ENCODE data around the gene CSTF1. TPM values are rescaled to one million over a fixed set of nuclear protein-coding genes. Genes with fewer than 3 reads are reported as not detected.

CSTF1 gene
- total RNA-seq, 4 donors from 2014 or later, result 28.6 to 38.3 (median 31.2) TPM

GRCh38 chr20:56429502-56429901, 37.1 kb downstream of the CSTF1 start:
- Histone ChIP-seq H3K4me3 (no peak overlapping the region), H3K27me3 (no peaks in the 10 kb centered on the region), H3K9me3 (no peaks in the 10 kb centered on the region), H3K36me3 (no peaks in the 10 kb centered on the region), H3K27ac (no peak overlapping the region), H3K4me1 (peaks cover 20% of the 10 kb centered on the region)
- WGBS, result 65% methylated on average over 6 of the region's 6 CpGs
- TF ChIP-seq EP300 (IDR thresholded peaks at IDR 0.05), result no peak
- no peak for TF ChIP-seq POLR2AphosphoS5 (IDR thresholded peaks at IDR 0.05)
- TF ChIP-seq CTCF (IDR thresholded peaks at IDR 0.05), result no peak
- no peak for TF ChIP-seq POLR2A (IDR thresholded peaks at IDR 0.05)
- DNase-seq (ENCODE audit: low spot score in 2 of 2), result peak in 1 of 2 donors; percentile 6

- DNase-seq (ENCODE audit: low spot score in 2 of 2), result no peak
- WGBS, result 60% methylated on average over 4 of the region's 4 CpGs
- Histone ChIP-seq H3K36me3 (no peaks in the 10 kb centered on the region), H3K4me3 (no peak overlapping the region), H3K27ac (no peak overlapping the region), H3K27me3 (no peaks in the 10 kb centered on the region), H3K4me1 (peaks cover 20% of the 10 kb centered on the region), H3K9me3 (no peaks in the 10 kb centered on the region)
- no peak for TF ChIP-seq POLR2AphosphoS5 (IDR thresholded peaks at IDR 0.05)
- no peak for TF ChIP-seq EP300 (IDR thresholded peaks at IDR 0.05)
- no peak for TF ChIP-seq POLR2A (IDR thresholded peaks at IDR 0.05)
- no peak for TF ChIP-seq CTCF (IDR thresholded peaks at IDR 0.05)
Measured at GRCh38 chr20:56429941-56430340, 37.5 kb downstream of the CSTF1 start.

- no peaks in the 10 kb centered on the region for H3K9me3 ChIP-seq
- WGBS, result 91% methylated on average over 3 of the region's 4 CpGs
- H3K4me1 ChIP-seq, result peaks cover 20% of the 10 kb centered on the region
- H3K27ac ChIP-seq, result no peak overlapping the region
- DNase-seq (ENCODE audit: low spot score in 2 of 2), result no peak
- H3K27me3 ChIP-seq, result no peaks in the 10 kb centered on the region
- TF ChIP-seq CTCF (IDR thresholded peaks at IDR 0.05) (no peak), POLR2A (IDR thresholded peaks at IDR 0.05) (no peak), EP300 (IDR thresholded peaks at IDR 0.05) (no peak), POLR2AphosphoS5 (IDR thresholded peaks at IDR 0.05) (no peak)
- no peaks in the 10 kb centered on the region for H3K36me3 ChIP-seq
- H3K4me3 ChIP-seq, result no peak overlapping the region
Measured at GRCh38 chr20:56430461-56430860, 38.0 kb downstream of the CSTF1 start.

GRCh38 chr20:56430957-56431356, 38.5 kb downstream of the CSTF1 start:
- TF ChIP-seq POLR2AphosphoS5 (IDR thresholded peaks at IDR 0.05) (no peak), CTCF (IDR thresholded peaks at IDR 0.05) (no peak), EP300 (IDR thresholded peaks at IDR 0.05) (no peak), POLR2A (IDR thresholded peaks at IDR 0.05) (no peak)
- WGBS, result 89% methylated on average over 1 of the region's 1 CpG
- Histone ChIP-seq H3K4me1 (peaks cover 20% of the 10 kb centered on the region), H3K36me3 (no peaks in the 10 kb centered on the region), H3K27ac (no peak overlapping the region), H3K9me3 (no peaks in the 10 kb centered on the region), H3K27me3 (no peaks in the 10 kb centered on the region), H3K4me3 (no peak overlapping the region)
- DNase-seq (ENCODE audit: low spot score in 2 of 2), result no peak

GRCh38 chr20:56431471-56431870, 39.0 kb downstream of the CSTF1 start:
- Histone ChIP-seq H3K4me1 (peaks cover 20% of the 10 kb centered on the region), H3K27me3 (no peaks in the 10 kb centered on the region), H3K27ac (no peak overlapping the region), H3K36me3 (no peaks in the 10 kb centered on the region), H3K4me3 (no peak overlapping the region), H3K9me3 (no peaks in the 10 kb centered on the region)
- WGBS, result 84% methylated on average over 3 of the region's 3 CpGs
- TF ChIP-seq EP300 (IDR thresholded peaks at IDR 0.05) (no peak), POLR2AphosphoS5 (IDR thresholded peaks at IDR 0.05) (no peak), CTCF (IDR thresholded peaks at IDR 0.05) (no peak), POLR2A (IDR thresholded peaks at IDR 0.05) (no peak)
- no peak for DNase-seq (ENCODE audit: low spot score in 2 of 2)

Measured in suprapubic skin (tissue), 4 donors.